PFSK-1 (cell line): ENCODE measurements around the gene HACD4.

ENCODE experiments used
- FOXP2 ChIP-seq: optimal IDR thresholded peaks from 2 replicates; pipeline ENCODE3; 2011; ENCODE audit warnings: borderline replicate concordance, control low read depth, inconsistent platforms; ENCODE audit not compliant: insufficient read depth; ENCODE audit errors: extremely low read length, extremely low read depth
- POLR2AphosphoS5 ChIP-seq: IDR thresholded peaks from 2 replicates; pipeline ENCODE4 v1.6.1; 2012; ENCODE audit warnings: low read depth, mild to moderate bottlenecking, control low read depth, low read length, moderate library complexity
- REST ChIP-seq, 2 experiments: IDR thresholded peaks; 2 replicates each; pipeline versions ENCODE4 v1.6.1 to v1.8.0; 2011 to 2012; ENCODE audit warnings: low read depth in 2 of 2, low read length in 2 of 2, control low read depth in 1 of 2, inconsistent platforms in 1 of 2, mild to moderate bottlenecking in 1 of 2, moderate library complexity in 1 of 2; ENCODE audit not compliant: insufficient read depth in 1 of 2
- SIN3A ChIP-seq: IDR thresholded peaks from 2 replicates; pipeline ENCODE4 v1.6.1; 2012; ENCODE audit warnings: mild to moderate bottlenecking, low read length, moderate library complexity, borderline replicate concordance; ENCODE audit not compliant: insufficient read depth
- TAF1 ChIP-seq: IDR thresholded peaks from 2 replicates; pipeline ENCODE4 v1.6.1; 2012; ENCODE audit warnings: low read length, control low read depth, borderline replicate concordance; ENCODE audit not compliant: insufficient read depth

Gene HACD4

GRCh38 chr9:20995616-20996015 lies 35.8 kb downstream of the HACD4 start:
- no peak for TF ChIP-seq FOXP2
- no peak for TF ChIP-seq TAF1

GRCh38 chr9:20994486-20994885 lies 37.0 kb downstream of the HACD4 start:
- TF ChIP-seq POLR2AphosphoS5 (no peak), FOXP2 (no peak), SIN3A (no peak), TAF1 (no peak), REST (IDR thresholded peaks at IDR 0.05; ENCODE audit: insufficient read depth in 1 of 2, low read depth in 2 of 2, low read length in 2 of 2) (no peak)

GRCh38 chr9:20990867-20991266 lies 40.6 kb downstream of the HACD4 start:
- TF ChIP-seq POLR2AphosphoS5 (no peak), FOXP2 (no peak), TAF1 (no peak), REST (IDR thresholded peaks at IDR 0.05; ENCODE audit: insufficient read depth in 1 of 2, low read depth in 2 of 2, low read length in 2 of 2) (no peak), SIN3A (no peak)

GRCh38 chr9:20989923-20990341 lies 41.5 kb downstream of the HACD4 start:
- TF ChIP-seq FOXP2: no peak
- no peak for TF ChIP-seq TAF1
- no peak for TF ChIP-seq POLR2AphosphoS5

- TF ChIP-seq TAF1: no peak
- TF ChIP-seq SIN3A: no peak
- no peak for TF ChIP-seq REST (IDR thresholded peaks at IDR 0.05; ENCODE audit: insufficient read depth in 1 of 2, low read depth in 2 of 2, low read length in 2 of 2)
- no peak for TF ChIP-seq POLR2AphosphoS5
- TF ChIP-seq FOXP2: no peak
These were observed 42.6 kb downstream of the HACD4 start for GRCh38 chr9:20988671-20989315.

- TF ChIP-seq REST (IDR thresholded peaks at IDR 0.05; ENCODE audit: insufficient read depth in 1 of 2, low read depth in 2 of 2, low read length in 2 of 2) (no peak), TAF1 (no peak), SIN3A (no peak), POLR2AphosphoS5 (no peak), FOXP2 (no peak)
These were observed 43.4 kb downstream of the HACD4 start for GRCh38 chr9:20988061-20988460.
